ENCODE results near the gene VAV2.

- TF ChIP-seq POLR2A (IDR thresholded peaks at IDR 0.05) (no peak), CTCF (IDR thresholded peaks at IDR 0.05) (no peak), EP300 (IDR thresholded peaks at IDR 0.05) (no peak)
These were observed 43.3 kb downstream of the VAV2 start for GRCh38 chr9:133948561-133949485.

Measured in tibial nerve (tissue), 4 donors.